HepG2 (cell line): Measurements from ENCODE around the gene NDUFV1. TPM values are rescaled to one million over a fixed set of nuclear protein-coding genes. Genes with fewer than 3 reads are reported as not detected.

Experiments
- ARID5B ChIP-seq: IDR thresholded peaks from 2 replicates; pipeline ENCODE4 v1.4.0; 2020; ENCODE audit warnings: mild to moderate bottlenecking, missing genetic modification reagents
- FOXJ3 ChIP-seq: sonication (generic); formaldehyde crosslinking; IDR thresholded peaks from 2 replicates; pipeline ENCODE4 v1.4.0; 2020; ENCODE audit warnings: missing genetic modification reagents, mild to moderate bottlenecking, borderline replicate concordance
- HNF1A ChIP-seq, 2 experiments: sonication (generic) in 1 of 2; formaldehyde crosslinking in 1 of 2; IDR thresholded peaks; 2 replicates each; pipeline versions ENCODE4 v1.4.0 to v1.6.1; 2016 to 2020; ENCODE audit warnings: borderline replicate concordance in 1 of 2, low read depth in 1 of 2, mild to moderate bottlenecking in 1 of 2, missing genetic modification reagents in 1 of 2
- IRF2 ChIP-seq: IDR thresholded peaks from 2 replicates; pipeline ENCODE4 v1.6.1; 2018; ENCODE audit warnings: missing genetic modification reagents, missing compliant biosample characterization
- KDM6A ChIP-seq: IDR thresholded peaks from 2 replicates; pipeline ENCODE4 v1.6.1; 2016; ENCODE audit warnings: low read depth
- KLF15 ChIP-seq: sonication (generic); formaldehyde crosslinking; IDR thresholded peaks from 2 replicates; pipeline ENCODE4 v1.8.1; 2023; ENCODE audit warnings: borderline replicate concordance, mild to moderate bottlenecking, inconsistent platforms, missing genetic modification reagents, mixed read lengths
- PHF21A ChIP-seq: sonication (generic); formaldehyde crosslinking; IDR thresholded peaks from 2 replicates; pipeline ENCODE4 v1.5.0; 2020; ENCODE audit warnings: mild to moderate bottlenecking, missing genetic modification reagents
- SKIL ChIP-seq: sonication (generic); formaldehyde crosslinking; IDR thresholded peaks from 2 replicates; pipeline ENCODE4 v1.8.0; 2022; ENCODE audit warnings: missing genetic modification reagents, mild to moderate bottlenecking, moderate library complexity, borderline replicate concordance
- ZBTB38 ChIP-seq: sonication (generic); formaldehyde crosslinking; IDR thresholded peaks from 2 replicates; pipeline ENCODE4 v1.5.1; 2020; ENCODE audit warnings: mild to moderate bottlenecking, missing genetic modification reagents
- ZKSCAN1 ChIP-seq: fragments of 150-350 bp; IDR thresholded peaks from 2 replicates; pipeline ENCODE4 v1.6.1; 2014; ENCODE audit warnings: low read length
- ZNF10 ChIP-seq: sonication (generic); formaldehyde crosslinking; IDR thresholded peaks from 2 replicates; pipeline ENCODE4 v1.4.0; 2020; ENCODE audit warnings: mild to moderate bottlenecking, low read depth, missing genetic modification reagents, borderline replicate concordance
- ZNF101 ChIP-seq: sonication (generic); formaldehyde crosslinking; IDR thresholded peaks from 2 replicates; pipeline ENCODE4 v1.4.0; 2020; ENCODE audit warnings: mild to moderate bottlenecking, low read depth, missing genetic modification reagents, borderline replicate concordance
- ZNF281 ChIP-seq: sonication (generic); formaldehyde crosslinking; IDR thresholded peaks from 2 replicates; pipeline ENCODE4 v1.4.0; 2020; ENCODE audit warnings: missing genetic modification reagents, borderline replicate concordance
- ZNF879 ChIP-seq: sonication (generic); formaldehyde crosslinking; IDR thresholded peaks from 2 replicates; pipeline ENCODE4 v1.8.1; 2023; ENCODE audit warnings: missing genetic modification reagents
- ZSCAN31 ChIP-seq: sonication (generic); formaldehyde crosslinking; IDR thresholded peaks from 2 replicates; pipeline ENCODE4 v1.5.0; 2020; ENCODE audit warnings: low read depth, mild to moderate bottlenecking, missing genetic modification reagents
- polyA plus RNA-seq, 8 experiments: library from polyadenylated mRNA; depleted of rRNA in 3 of 8; stranded (reverse) in 7 of 8; unstranded in 1 of 8; fragments of >200 nt; fragmentation: Illumina TruSeq in 4 of 8; extraction: Trizol in 4 of 8; gene quantifications; 2 replicates each; pipeline versions ENCODE4 v1.2.1 to v1.2.3, GENCODE V29; 2011 to 2016; ENCODE audit warnings: low read depth in 4 of 8, missing spikeins in 1 of 8, mixed read lengths in 1 of 8; ENCODE audit not compliant: insufficient read depth in 1 of 8
- total RNA-seq, 5 experiments: library from RNA; depleted of rRNA; stranded (reverse); fragments of >200 nt; fragmentation: Illumina TruSeq; extraction: Trizol; gene quantifications; 2 replicates each; pipeline ENCODE4 v1.2.3, GENCODE V29; 2016; ENCODE audit warnings: low read depth in 1 of 5

NDUFV1 gene
- total and polyA plus RNA-seq, 2 of the 13 experiments (the other 11 are each of a cell fraction or from before 2014, with no cell fraction given) = 88.9 to 137 TPM

- no peak for TF ChIP-seq ZNF101 (CRISPR knock-in tag)
- 0 out of 2 replicates have a peak, but pooled peaks have one; percentile 35 for TF ChIP-seq ZKSCAN1
- 0 out of 2 replicates have a peak, but pooled peaks have one; percentile 36 for TF ChIP-seq KDM6A (CRISPR knock-in tag)
- TF ChIP-seq FOXJ3 = no peak
- no peak for TF ChIP-seq ZNF10 (CRISPR knock-in tag)
- no peak for TF ChIP-seq ZNF879
- peak; percentile 35; the same call in 1 of the 2 replicates for TF ChIP-seq HNF1A (IDR thresholded peaks at IDR 0.05; ENCODE audit: low read depth)
- TF ChIP-seq HNF1A (CRISPR knock-in tag; IDR thresholded peaks at IDR 0.05; ENCODE audit: borderline replicate concordance) = peak; percentile 57; the same call in 1 of the 2 replicates
- no peak for TF ChIP-seq KLF15
- TF ChIP-seq ZNF281 (CRISPR knock-in tag) = peak; percentile 44; the same call in 1 of the 2 replicates
- no peak for TF ChIP-seq ZBTB38 (CRISPR knock-in tag)
- peak; percentile 17; the same call in 1 of the 2 replicates for TF ChIP-seq IRF2 (CRISPR knock-in tag)
- TF ChIP-seq ARID5B = peak; percentile 83
- peak; percentile 63; the same call in 1 of the 2 replicates for TF ChIP-seq SKIL (CRISPR knock-in tag)
- no peak for TF ChIP-seq ZSCAN31 (CRISPR knock-in tag)
- TF ChIP-seq PHF21A (CRISPR knock-in tag) = peak; percentile 54
These were observed 25.3 kb upstream of the NDUFV1 start (continued) for GRCh38 chr11:67581469-67581868.
